Endothelial cell of umbilical vein (primary cell): ENCODE data around the gene TMEM140. TPM values are rescaled to one million over a fixed set of nuclear protein-coding genes. Genes with fewer than 3 reads are reported as not detected.

Source experiments
- Bru-seq: library from RNA; stranded (reverse); fragments of 400-500 nt; gene quantifications from one replicate; lab custom pipeline; 2021; lab: Mats Ljungman, UMichigan
- BruChase-seq, 2 experiments: library from RNA; stranded (reverse); fragments of 400-500 nt; gene quantifications; one replicate each; lab custom pipeline; 2021; lab: Mats Ljungman, UMichigan
- BruUV-seq: library from RNA; stranded (reverse); fragments of 400-500 nt; replicated peaks from 2 replicates; lab custom pipeline; 2021; lab: Mats Ljungman, UMichigan
- CTCF ChIA-PET: fragments of 300-600, 350-600 bp; sonication (Branson Sonifier 250); formaldehyde crosslinking; loops from one replicate; lab custom pipeline; 2021; ENCODE audit warnings: antibody characterized with exemption, inconsistent platforms; lab: Charles Lee
- POLR2A ChIA-PET: fragments of 300-600, 350-600 bp; sonication (Branson Sonifier 250); formaldehyde crosslinking; loops from one replicate; lab custom pipeline; 2021; ENCODE audit warnings: antibody characterized with exemption, inconsistent platforms; lab: Charles Lee
- DNase-seq: peaks from one replicate; pipeline ENCODE4 v3.0.0-alpha.2; 2011; ENCODE audit warnings: low read depth, low spot score
- FAIRE-seq: peaks from 2 replicates; lab custom pipeline; 2011; peaks lifted over from hg19 to GRCh38; lab: Jason Lieb, UNC
- H2AFZ ChIP-seq: 2 replicates; pipeline ENCODE4 v1.6.0; 2012; ENCODE audit warnings: low read depth, low read length, control low read depth, inconsistent platforms
- H3K27ac ChIP-seq: 2 replicates; pipeline ENCODE4 v1.5.1; 2011; ENCODE audit warnings: low read depth, mild to moderate bottlenecking, control low read depth, low read length, moderate library complexity; ENCODE audit not compliant: insufficient read depth
- H3K27me3 ChIP-seq, 2 experiments: 2 replicates each; pipeline versions ENCODE4 v1.6.0 to v1.6.1; 2011; ENCODE audit warnings: low read length in 2 of 2, mixed read lengths in 1 of 2; ENCODE audit not compliant: control insufficient read depth in 2 of 2, insufficient read depth in 2 of 2
- H3K36me3 ChIP-seq, 2 experiments: 2 replicates in 1 of 2; 3 replicates in 1 of 2; pipeline ENCODE4 v1.5.1; 2011; ENCODE audit warnings: low read length in 2 of 2, mild to moderate bottlenecking in 1 of 2, moderate library complexity in 1 of 2; ENCODE audit not compliant: control insufficient read depth in 2 of 2, insufficient read depth in 2 of 2; ENCODE audit errors: extremely low read depth in 1 of 2
- H3K4me1 ChIP-seq: 3 replicates; pipeline ENCODE4 v1.5.1; 2011; ENCODE audit warnings: mild to moderate bottlenecking, low read length; ENCODE audit not compliant: control insufficient read depth, insufficient read depth; ENCODE audit errors: extremely low read depth
- H3K4me2 ChIP-seq: 2 replicates; pipeline ENCODE4 v1.6.1; 2011; ENCODE audit warnings: low read length, control low read depth, mixed read lengths; ENCODE audit not compliant: insufficient read depth
- H3K4me3 ChIP-seq, 3 experiments: fragments of 200-600 bp in 1 of 3; sonication (generic), shearing (Covaris generic) in 1 of 3; replicated peaks in 1 of 3; 2 replicates each; pipeline ENCODE4 v1.5.1; 2011 to 2016; ENCODE audit warnings: control low read depth in 3 of 3, low read length in 3 of 3, mild to moderate bottlenecking in 2 of 3, inconsistent platforms in 1 of 3, low read depth in 1 of 3, moderate library complexity in 1 of 3; ENCODE audit not compliant: insufficient read depth in 1 of 3
- H3K79me2 ChIP-seq: 2 replicates; pipeline ENCODE4 v1.6.0; 2012; ENCODE audit warnings: low read length, inconsistent platforms; ENCODE audit not compliant: control insufficient read depth, insufficient read depth
- H3K9ac ChIP-seq: replicated peaks from 2 replicates; pipeline ENCODE3; 2011; ENCODE audit warnings: low read length, control low read depth; ENCODE audit not compliant: insufficient read depth; ENCODE audit errors: extremely low read depth
- H3K9me1 ChIP-seq: replicated peaks from 3 replicates; pipeline ENCODE4 v1.6.0; 2011; ENCODE audit warnings: mild to moderate bottlenecking, low read length; ENCODE audit not compliant: control insufficient read depth, insufficient read depth; ENCODE audit errors: extremely low read depth
- H3K9me3 ChIP-seq: replicated peaks from 2 replicates; pipeline ENCODE4 v1.5.1; 2012; ENCODE audit warnings: low read length, inconsistent platforms; ENCODE audit not compliant: control insufficient read depth, insufficient read depth
- H4K20me1 ChIP-seq: replicated peaks from 2 replicates; pipeline ENCODE3; 2011; ENCODE audit warnings: mild to moderate bottlenecking, low read length; ENCODE audit not compliant: control insufficient read depth, insufficient read depth; ENCODE audit errors: extremely low read depth
- FOS ChIP-seq: IDR thresholded peaks from 2 replicates; pipeline ENCODE4 v1.6.1; 2011; ENCODE audit warnings: mild to moderate bottlenecking, low read length, moderate library complexity, borderline replicate concordance; ENCODE audit not compliant: insufficient read depth
- JUN ChIP-seq: IDR thresholded peaks from 2 replicates; pipeline ENCODE4 v1.6.1; 2011; ENCODE audit warnings: borderline replicate concordance, low read depth; ENCODE audit not compliant: insufficient read length, insufficient read depth
- dilution Hi-C: fragments of 300-500 bp; cut with MboI; formaldehyde crosslinking; loops from one replicate; pipeline ENCODE4 v1.15.0; 2019; ENCODE audit warnings: low sequenced_read_pairs; ENCODE audit not compliant: extremely low pct_ligation_motif_present
- intact Hi-C: fragments of 100-400 bp; cut with micrococcal nuclease; formaldehyde crosslinking; loops from one replicate; pipeline ENCODE4 v1.10.0; 2022
- long read RNA-seq: library from polyadenylated mRNA; stranded (forward); transcript quantifications from one replicate; pipeline ENCODE4 v2.0.0, GENCODE V29; 2021
- polyA minus RNA-seq, 3 experiments: library from RNA; depleted of rRNA, polyadenylated mRNA; stranded (reverse); fragments of >200 nt; gene quantifications; 1 replicate in 1 of 3; 2 replicates in 2 of 3; pipeline ENCODE4 v1.2.3, GENCODE V29; 2011
- polyA plus RNA-seq, 4 experiments: library from polyadenylated mRNA; depleted of rRNA in 3 of 4; stranded (reverse) in 3 of 4; unstranded in 1 of 4; fragments of >200 nt; gene quantifications; 2 replicates each; pipeline versions ENCODE4 v1.2.1 to v1.2.3, GENCODE V29; 2011 to 2012; ENCODE audit warnings: missing spikeins in 1 of 4
- total RNA-seq: library from RNA; stranded (reverse); gene quantifications from 2 replicates; pipeline ENCODE4 v1.2.3, GENCODE V29; 2021
- TF ChIP-seq, protein P1 (sequence below), 2 donors: IDR thresholded peaks; 1 replicate in 1 of 2; 2 replicates in 1 of 2; pipeline ENCODE4 v1.5.1; 2011; ENCODE audit warnings: low read length in 2 of 2, mild to moderate bottlenecking in 2 of 2, moderate library complexity in 2 of 2, control low read depth in 1 of 2, inconsistent platforms in 1 of 2, low read depth in 1 of 2; ENCODE audit not compliant: insufficient read depth in 1 of 2; ENCODE audit errors: extremely low read depth in 1 of 2

The TMEM140 gene
- total RNA-seq, result 15.7 and 26.5 TPM in 2 replicates
- polyA plus RNA-seq, result 17.9 and 21.9 TPM in 2 replicates
- polyA plus RNA-seq (2011; cell fraction: cytosol; rRNA removed), result 12.0 and 12.3 TPM in 2 replicates
- 8.9 and 9.9 TPM in 2 replicates for polyA plus RNA-seq (2011; cell fraction: nucleus; rRNA removed)
- polyA plus RNA-seq (2012), result 11.8 and 13.5 TPM in 2 replicates
- polyA minus RNA-seq, result 21.5 and 29.8 TPM in 2 replicates
- not detected for polyA minus RNA-seq (2011; cell fraction: cytosol; rRNA and poly(A)+ RNA removed)
- 13.8 and 15.0 TPM in 2 replicates for polyA minus RNA-seq (2011; cell fraction: nucleus; rRNA and poly(A)+ RNA removed)
- percentile 82 among the genes with signal in this experiment for Bru-seq, nascent RNA
- percentile 49 among the genes with signal in this experiment for BruChase-seq, experiment 1, labeled RNA remaining after a 6-hour chase
- BruChase-seq, experiment 2, labeled RNA remaining after a 2-hour chase, result percentile 61 among the genes with signal in this experiment
- long read RNA-seq, transcript TMEM140-201 (2 exons, 1,997 nt), result major isoform, 32 of 42 reads
- long read RNA-seq, partial matches to known transcripts, result 5 of 42 reads
- long read RNA-seq, other reads (novel, unspliced or antisense), result 5 of 42 reads

DNA sequence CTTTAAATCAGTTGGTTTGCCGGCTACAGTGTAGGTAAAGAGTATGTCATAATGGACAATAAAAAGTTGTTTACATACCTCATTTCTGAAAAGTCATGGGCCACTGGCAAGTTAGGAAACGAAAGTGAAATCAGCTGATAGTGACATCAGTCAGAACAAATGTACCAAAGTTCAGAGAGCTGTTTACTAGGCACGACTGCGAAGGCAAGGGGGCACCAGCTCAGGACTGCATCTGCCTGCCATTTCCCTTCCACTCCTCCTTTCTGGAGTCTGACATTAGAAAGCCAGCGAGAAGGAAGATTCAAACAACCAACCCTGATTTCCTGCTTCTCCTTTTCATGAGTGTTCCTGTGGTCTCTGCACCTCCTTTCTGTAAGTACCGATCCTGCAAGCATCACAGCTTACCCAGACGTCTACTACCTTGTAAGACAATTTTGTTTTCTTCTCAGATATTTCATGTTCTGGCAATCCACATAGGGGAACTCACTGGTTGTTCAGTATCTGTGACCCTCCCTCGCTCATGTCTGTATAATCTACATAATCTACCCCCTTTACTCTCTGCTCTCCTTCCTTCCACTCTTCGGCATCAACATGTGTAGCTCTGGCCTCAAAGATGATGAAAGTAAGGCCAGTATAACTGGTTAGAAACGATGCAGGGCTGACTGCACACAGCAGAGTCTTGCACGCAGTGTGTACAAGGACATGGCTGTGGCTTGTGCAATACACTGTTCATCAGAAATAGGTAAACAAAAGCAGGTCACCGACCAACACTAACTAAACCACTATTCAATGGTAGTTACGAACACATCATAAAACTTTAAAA is at the start of gene TMEM140:
Gene TMEM140, plus strand, starts transcription at position 174 of the 823 bp plus-strand sequence. CDS start 16,370 bp downstream, outside the sequence.
- intact Hi-C loops, result loop anchor here (2.0 kb wide), 2 partner anchors 13 to 23 kb away; partner anchors contain the start of gene CYREN
- CTCF ChIA-PET, result interaction anchor here (0.6 to 2.4 kb wide), 8 partner anchors 9 to 162 kb away, joined by 3 to 12 read pairs (median 4); partner anchors contain the start of genes AGBL3 and CYREN
- Histone ChIP-seq H3K9me1 (no peaks in the 10 kb centered on the region), H3K36me3 (no peaks in the 10 kb centered on the region), H3K9ac (peak within 1 kb of the TSS; percentile 67), H3K4me3 (peak within 1 kb of the TSS; percentile 18 to 57 (median 46)), H3K9me3 (no peaks in the 10 kb centered on the region), H3K4me1 (peaks cover 52% of the 10 kb centered on the region), H3K4me2 (peak within 1 kb of the TSS; percentile 79), H3K27ac (peak within 1 kb of the TSS; percentile 81), H3K79me2 (no peaks in the 10 kb centered on the region), H3K27me3 (no peaks in the 10 kb centered on the region), H2AFZ (peak within 1 kb of the TSS; percentile 63), H4K20me1 (no peaks in the 10 kb centered on the region)
- FAIRE-seq, result peak; percentile 82
- TF ChIP-seq FOS, result no peak
- TF ChIP-seq, protein P1, sequence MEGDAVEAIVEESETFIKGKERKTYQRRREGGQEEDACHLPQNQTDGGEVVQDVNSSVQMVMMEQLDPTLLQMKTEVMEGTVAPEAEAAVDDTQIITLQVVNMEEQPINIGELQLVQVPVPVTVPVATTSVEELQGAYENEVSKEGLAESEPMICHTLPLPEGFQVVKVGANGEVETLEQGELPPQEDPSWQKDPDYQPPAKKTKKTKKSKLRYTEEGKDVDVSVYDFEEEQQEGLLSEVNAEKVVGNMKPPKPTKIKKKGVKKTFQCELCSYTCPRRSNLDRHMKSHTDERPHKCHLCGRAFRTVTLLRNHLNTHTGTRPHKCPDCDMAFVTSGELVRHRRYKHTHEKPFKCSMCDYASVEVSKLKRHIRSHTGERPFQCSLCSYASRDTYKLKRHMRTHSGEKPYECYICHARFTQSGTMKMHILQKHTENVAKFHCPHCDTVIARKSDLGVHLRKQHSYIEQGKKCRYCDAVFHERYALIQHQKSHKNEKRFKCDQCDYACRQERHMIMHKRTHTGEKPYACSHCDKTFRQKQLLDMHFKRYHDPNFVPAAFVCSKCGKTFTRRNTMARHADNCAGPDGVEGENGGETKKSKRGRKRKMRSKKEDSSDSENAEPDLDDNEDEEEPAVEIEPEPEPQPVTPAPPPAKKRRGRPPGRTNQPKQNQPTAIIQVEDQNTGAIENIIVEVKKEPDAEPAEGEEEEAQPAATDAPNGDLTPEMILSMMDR (IDR thresholded peaks at IDR 0.05; ENCODE audit: extremely low read depth in 1 of 2, insufficient read depth in 1 of 2, low read depth in 1 of 2, low read length in 2 of 2), result no peak
- peak; percentile 50 for TF ChIP-seq JUN
- POLR2A ChIA-PET, result interaction anchor here (0.6 to 1.5 kb wide), 3 partner anchors 13 to 44 kb away, joined by 3 to 7 read pairs (median 5); partner anchors contain the start of gene CYREN
- DNase-seq, result peak; percentile 92
- dilution Hi-C loops, result no loop called here
- BruUV-seq, result TSS peak; percentile 62
